Urothelium cell line (cell line): ENCODE results near the gene DLL4.

ENCODE experiments used
- DNase-seq: peaks from one replicate; pipeline ENCODE4 v3.0.0; 2011; ENCODE audit warnings: low spot score, mixed read lengths
- FAIRE-seq: peaks from 2 replicates; lab custom pipeline; 2011; peaks lifted over from hg19 to GRCh38; lab: Jason Lieb, UNC

Gene DLL4

GRCh38 chr15:40906091-40906990 lies 22.8 kb upstream of the DLL4 start:
- no peak for FAIRE-seq
- DNase-seq = peak; percentile 77

GRCh38 chr15:40906991-40907802 lies 21.9 kb upstream of the DLL4 start:
- no peak for FAIRE-seq
- DNase-seq = no peak

DNA sequence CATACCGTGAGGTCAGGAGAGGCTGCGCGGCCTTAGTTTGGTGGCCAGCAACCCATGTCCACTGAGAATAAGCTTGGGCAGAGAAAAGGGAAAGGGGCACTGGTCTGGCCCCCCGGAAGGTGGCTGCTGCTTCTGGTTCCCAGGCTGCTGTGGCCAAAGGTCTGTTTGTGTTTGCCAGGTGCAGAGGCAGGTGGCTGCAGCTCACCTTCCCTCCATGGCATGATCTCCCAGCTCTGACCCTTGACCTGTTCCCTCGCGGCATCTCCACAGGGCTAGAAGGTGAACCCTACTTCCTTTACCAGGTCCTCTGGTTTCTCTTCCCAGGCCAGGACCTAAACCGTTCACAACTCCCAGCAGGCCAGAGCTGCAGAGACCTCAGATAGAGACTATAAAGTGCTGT lies 21.0 kb upstream of the DLL4 start:
- DNase-seq (no peak), FAIRE-seq (no peak)

DNA sequence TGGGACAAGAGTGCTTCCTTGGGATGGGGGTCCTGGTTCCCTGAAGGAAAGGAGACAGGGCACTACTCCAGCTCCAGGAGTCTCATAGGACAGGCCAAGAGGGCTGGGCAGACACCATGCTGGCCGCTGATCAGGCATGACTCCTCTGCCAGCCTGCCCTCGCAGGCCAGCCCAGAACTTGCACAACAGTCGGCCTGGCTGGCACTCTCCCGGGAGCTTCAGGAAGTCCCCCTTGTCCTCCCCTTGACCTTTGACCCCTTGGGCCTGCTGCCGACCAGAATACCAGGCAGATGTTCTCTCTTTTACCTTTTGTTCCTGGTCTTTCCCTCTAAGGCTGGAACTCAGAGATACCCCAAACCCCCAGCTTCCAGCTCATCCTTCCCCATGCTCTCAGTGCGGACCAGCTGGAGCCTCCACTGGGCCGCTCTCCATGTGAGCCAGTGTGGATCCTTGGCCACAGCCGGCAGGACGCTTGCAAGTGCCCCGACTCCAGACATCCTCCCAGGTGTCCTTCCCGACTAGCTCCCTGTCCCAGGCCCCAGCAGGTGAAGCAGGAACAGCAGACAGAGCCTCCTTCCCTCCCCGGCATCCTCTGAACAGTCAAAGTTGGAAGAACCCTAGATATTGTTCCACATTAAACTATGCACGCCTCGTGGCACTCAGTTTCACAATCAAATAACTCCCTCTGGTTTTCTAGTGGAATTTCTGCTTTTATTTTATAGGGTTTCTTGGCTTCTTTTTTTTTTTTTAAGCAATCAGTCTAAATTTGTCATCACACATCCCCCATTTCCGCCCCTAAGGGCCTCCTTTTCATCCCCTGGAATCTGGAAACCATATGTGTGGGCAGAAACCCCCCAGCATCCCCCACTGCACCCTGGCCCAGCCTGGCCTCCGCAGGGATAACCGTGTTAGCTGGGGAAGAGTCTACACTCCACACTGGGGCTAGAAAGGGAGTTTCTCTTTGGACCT lies 19.2 kb upstream of the DLL4 start:
- DNase-seq = no peak
- no peak for FAIRE-seq

DNA sequence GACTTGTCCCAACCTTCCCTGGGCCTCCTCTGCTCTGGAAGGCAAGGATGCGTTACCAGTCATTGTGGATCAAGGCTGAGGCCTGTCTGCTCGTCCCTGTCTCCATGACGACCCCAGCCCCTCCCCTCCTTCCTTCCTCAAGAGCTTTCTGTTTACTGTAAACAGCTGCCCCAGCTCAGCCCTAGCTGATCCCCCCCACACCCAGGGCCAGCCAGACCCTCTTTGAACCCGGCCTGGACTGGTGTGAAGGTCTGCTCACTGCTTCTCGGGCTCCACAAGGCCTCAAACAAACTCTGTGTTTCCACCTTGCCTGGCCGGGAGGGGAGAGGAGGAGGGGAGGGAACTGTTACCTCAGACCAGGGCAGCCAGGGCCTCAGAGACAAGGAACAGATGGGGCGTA lies 18.0 kb upstream of the DLL4 start:
- DNase-seq (no peak), FAIRE-seq (no peak)

DNA sequence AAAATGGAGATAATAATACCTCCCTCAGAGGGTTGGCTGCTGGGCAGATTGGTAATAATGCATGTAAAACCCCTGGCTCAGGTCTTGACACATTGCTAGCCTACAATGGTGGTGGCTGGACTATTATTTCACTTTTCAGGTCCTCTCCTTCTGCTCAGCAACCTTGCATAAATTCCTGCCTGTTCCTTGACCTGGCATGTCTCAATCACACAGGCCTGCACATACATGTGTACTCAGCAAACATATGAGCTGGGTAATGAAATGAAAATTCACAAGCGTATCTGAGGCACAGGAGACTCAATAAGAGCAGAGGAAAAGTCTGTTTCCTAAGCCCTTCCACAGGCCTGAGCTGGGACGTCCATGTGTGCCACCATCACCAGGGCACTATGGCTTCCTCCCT lies 17.4 kb upstream of the DLL4 start:
- DNase-seq (no peak), FAIRE-seq (no peak)

DNA sequence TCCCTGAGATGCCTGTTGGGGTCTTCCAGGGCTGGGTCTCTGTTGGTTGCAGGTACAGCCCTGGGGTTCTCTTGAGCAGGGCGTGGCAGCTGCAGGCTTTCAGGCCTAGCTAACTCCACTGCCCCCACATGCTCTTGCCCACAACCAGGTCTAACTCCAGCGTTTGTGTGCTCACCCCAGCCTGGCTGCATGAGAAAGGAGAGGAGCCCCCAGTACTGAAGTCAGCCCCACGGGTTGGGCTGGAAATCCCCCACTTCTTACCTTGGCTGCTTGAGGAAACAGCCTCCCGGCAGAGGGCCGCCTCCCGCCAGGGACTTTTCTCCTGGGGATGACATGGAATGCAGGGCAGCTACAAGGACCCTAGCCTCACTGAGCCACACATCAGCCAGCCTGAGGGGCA lies 16.7 kb upstream of the DLL4 start:
- no peak for FAIRE-seq

DNA sequence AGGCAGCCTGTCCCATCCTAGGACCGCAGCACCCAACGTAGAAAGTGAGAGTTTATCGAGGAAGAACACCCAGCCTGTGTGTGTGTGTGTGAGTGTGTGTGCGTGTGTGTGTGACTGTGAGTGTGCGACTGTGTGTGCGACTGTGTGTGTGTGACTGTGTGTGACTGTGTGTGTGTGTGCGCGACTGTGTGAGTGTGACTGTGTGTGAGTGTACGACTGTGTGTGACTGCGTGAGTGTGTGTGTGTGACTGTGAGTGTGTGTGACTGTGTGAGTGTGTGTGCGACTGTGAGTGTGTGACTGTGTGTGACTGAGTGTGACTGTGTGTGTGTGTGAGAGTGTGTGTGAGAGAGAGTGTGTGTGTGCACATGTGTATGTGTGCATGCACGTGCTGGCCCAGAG lies 15.1 kb upstream of the DLL4 start:
- FAIRE-seq = peak; percentile 93
- DNase-seq = no peak

More for the DNA sequence above, 16.7 kb upstream of the DLL4 start:
- no peak for DNase-seq

GRCh38 chr15:40914486-40914885 lies 14.7 kb upstream of the DLL4 start:
- DNase-seq = no peak
- no peak for FAIRE-seq

- no peak for FAIRE-seq
Observed at GRCh38 chr15:40915116-40915661, 14.0 kb upstream of the DLL4 start.

DNA sequence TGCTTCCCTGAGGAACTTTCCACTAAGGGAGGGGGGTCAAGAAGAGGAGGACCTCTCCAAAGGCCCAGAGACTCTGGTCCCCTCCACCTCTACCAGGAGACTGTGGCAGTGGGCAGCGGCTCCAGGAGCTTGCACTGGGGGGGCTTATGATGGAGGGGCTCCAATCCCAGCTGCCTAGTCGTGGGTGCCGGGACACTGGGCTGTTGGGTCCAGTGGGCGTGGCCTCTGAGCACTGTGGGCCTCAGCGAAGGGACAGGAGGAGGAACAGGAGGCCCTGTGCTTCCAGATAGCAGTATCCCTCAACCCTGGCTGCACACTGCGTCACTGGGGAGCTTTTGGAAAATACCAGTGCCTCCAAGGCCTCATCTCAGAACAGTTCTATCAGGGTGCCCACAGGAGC lies 13.5 kb upstream of the DLL4 start:
- FAIRE-seq (no peak), DNase-seq (no peak)

More at GRCh38 chr15:40915116-40915661, 14.0 kb upstream of the DLL4 start:
- DNase-seq = no peak

GRCh38 chr15:40917585-40917984 lies 11.6 kb upstream of the DLL4 start:
- DNase-seq (no peak), FAIRE-seq (no peak)

- no peak for DNase-seq
- no peak for FAIRE-seq
Observed at GRCh38 chr15:40918146-40918798, 10.9 kb upstream of the DLL4 start.

DNA sequence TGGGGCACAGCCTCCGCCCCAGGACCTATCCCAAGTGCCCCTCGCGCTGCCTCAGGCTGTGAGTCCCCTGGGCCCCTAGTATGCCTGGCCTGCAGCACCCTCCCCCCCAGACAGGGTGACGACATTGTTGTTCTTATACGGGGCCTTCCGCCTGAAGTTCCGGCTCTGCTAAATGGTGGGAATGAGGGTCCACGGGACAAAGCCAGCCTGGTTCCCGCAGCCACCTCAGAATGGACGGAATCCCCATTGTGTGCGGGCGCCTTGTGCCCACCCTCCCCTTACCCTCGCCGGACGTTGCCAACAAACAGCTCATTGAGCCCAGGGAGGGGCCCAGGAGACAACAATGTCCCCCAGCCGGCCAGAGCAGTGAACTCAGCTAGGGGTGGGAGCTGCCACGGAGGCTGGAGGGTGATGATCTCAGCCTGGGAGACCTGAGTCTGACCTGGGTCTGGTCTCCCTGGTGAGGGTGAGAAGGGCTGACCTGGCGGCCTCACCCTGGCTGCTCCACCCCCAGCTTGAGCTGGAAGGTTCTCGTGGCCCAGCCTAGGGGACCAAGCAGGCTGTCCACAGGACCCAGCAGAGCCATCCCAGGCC lies 10.2 kb upstream of the DLL4 start:
- no peak for FAIRE-seq
- no peak for DNase-seq

GRCh38 chr15:40921949-40922607 lies 7.1 kb upstream of the DLL4 start:
- FAIRE-seq (no peak), DNase-seq (no peak)

- DNase-seq (no peak), FAIRE-seq (no peak)
Observed at GRCh38 chr15:40922608-40923005, 6.5 kb upstream of the DLL4 start.

DNA sequence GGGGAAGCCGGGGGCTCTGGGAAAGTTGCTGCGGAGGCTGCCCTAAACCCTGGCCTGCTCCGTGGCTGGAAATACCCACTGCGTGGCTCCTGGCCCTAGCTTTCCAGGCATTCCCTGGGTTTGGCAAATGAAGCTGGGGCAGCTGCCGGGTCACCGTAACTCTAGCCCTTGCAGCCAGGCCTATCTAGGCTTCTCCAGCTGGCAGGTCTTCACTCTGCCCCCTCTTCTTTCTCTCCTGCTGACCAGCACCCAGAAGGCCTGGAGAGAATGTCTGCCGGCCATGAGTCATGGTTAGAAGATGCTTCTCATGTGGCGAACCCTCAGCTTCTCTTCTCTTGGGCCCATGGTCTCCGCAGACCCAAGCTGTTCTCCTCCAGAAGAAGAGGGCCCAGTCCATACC lies 5.6 kb upstream of the DLL4 start:
- no peak for DNase-seq
- FAIRE-seq = no peak

GRCh38 chr15:40925495-40925862 lies 3.7 kb upstream of the DLL4 start:
- DNase-seq = no peak
- no peak for FAIRE-seq
